NCI-H128 (cell line): ENCODE results near the gene DPYSL3.

Experiments
- DNase-seq: peaks from one replicate; lab custom pipeline; 2025; ENCODE audit not compliant: unreplicated experiment; lab: John Stamatoyannopoulos, UW

Gene DPYSL3

GRCh38 chr5:147474140-147474539, 35.7 kb downstream of the DPYSL3 start:
- no peak for DNase-seq

GRCh38 chr5:147472664-147473475, 37.0 kb downstream of the DPYSL3 start:
- no peak for DNase-seq

GRCh38 chr5:147467973-147468508, 41.8 kb downstream of the DPYSL3 start:
- no peak for DNase-seq

GRCh38 chr5:147466360-147466980, 43.4 kb downstream of the DPYSL3 start:
- no peak for DNase-seq

GRCh38 chr5:147465747-147466146, 44.1 kb downstream of the DPYSL3 start:
- no peak for DNase-seq

GRCh38 chr5:147464211-147464610, 45.7 kb downstream of the DPYSL3 start:
- no peak for DNase-seq

GRCh38 chr5:147461915-147462314, 48.0 kb downstream of the DPYSL3 start:
- DNase-seq, result no peak

- DNase-seq, result no peak
Observed at GRCh38 chr5:147460380-147460779, 49.5 kb downstream of the DPYSL3 start.

GRCh38 chr5:147458581-147458980, 51.3 kb downstream of the DPYSL3 start:
- DNase-seq, result no peak

GRCh38 chr5:147455822-147456450, 53.9 kb downstream of the DPYSL3 start:
- DNase-seq, result no peak

- no peak for DNase-seq
Observed at GRCh38 chr5:147454996-147455677, 54.7 kb downstream of the DPYSL3 start.

GRCh38 chr5:147453875-147454814, 55.7 kb downstream of the DPYSL3 start:
- DNase-seq, result peak; percentile 83

GRCh38 chr5:147452165-147452811, 57.6 kb downstream of the DPYSL3 start:
- no peak for DNase-seq

- DNase-seq, result no peak
Observed at GRCh38 chr5:147451193-147451592, 58.7 kb downstream of the DPYSL3 start.

GRCh38 chr5:147450606-147451005, 59.3 kb downstream of the DPYSL3 start:
- no peak for DNase-seq

- DNase-seq, result no peak
Observed at GRCh38 chr5:147448766-147449165, 61.1 kb downstream of the DPYSL3 start.

- DNase-seq, result no peak
Observed at GRCh38 chr5:147446523-147446922, 63.3 kb downstream of the DPYSL3 start.

- DNase-seq, result no peak
Observed at GRCh38 chr5:147445917-147446316, 64.0 kb downstream of the DPYSL3 start.

- DNase-seq, result no peak
Observed at GRCh38 chr5:147445090-147445489, 64.8 kb downstream of the DPYSL3 start.

- no peak for DNase-seq
Observed at GRCh38 chr5:147442224-147442623, 67.6 kb downstream of the DPYSL3 start.
